Neural progenitor cell (in vitro differentiated cells): ENCODE measurements around the gene IGSF22.

Experiments used
- CTCF ChIP-seq: fragments of 200-600 bp; sonication (generic); IDR thresholded peaks from 2 replicates; pipeline ENCODE4 v1.5.1; 2017; ENCODE audit warnings: antibody characterized with exemption, mild to moderate bottlenecking
- EZH2 ChIP-seq: fragments of 200-600 bp; sonication (generic); IDR thresholded peaks from 2 replicates; pipeline ENCODE4 v1.6.1; 2017; ENCODE audit warnings: antibody characterized with exemption, mild to moderate bottlenecking, moderate library complexity

GRCh38 chr11:18761144-18761543 lies 35.2 kb upstream of the IGSF22 start:
- TF ChIP-seq EZH2: no peak
- no peak for TF ChIP-seq CTCF
